ENCODE measurements around the gene WDR6.

The WDR6 gene

GRCh38 chr3:49054344-49054862 is 47.2 kb downstream of the WDR6 start:
- Histone ChIP-seq H3K4me3 (ENCODE audit: insufficient read depth in 1 of 2, low read depth in 1 of 2, low read length in 2 of 2) (no peak overlapping the region), H2BK12ac (ENCODE audit: low read length in 2 of 2) (no peak overlapping the region), H3K36me3 (ENCODE audit: control insufficient read depth in 1 of 2, insufficient read depth in 2 of 2, low read depth in 1 of 2, low read length in 2 of 2) (peaks cover 41 to 63% of the 10 kb centered on the region in 2 experiments), H3K18ac (ENCODE audit: low read depth in 1 of 2, low read length in 2 of 2) (peak overlapping the region in 1 of 2 experiments; percentile 19), H2AFZ (ENCODE audit: low read depth, low read length) (no peak overlapping the region), H2BK120ac (ENCODE audit: low read depth, low read length) (no peak overlapping the region), H3K14ac (ENCODE audit: low read length in 2 of 2) (no peak overlapping the region), H3K4me2 (ENCODE audit: low read length, poor library complexity, severe bottlenecking) (no peak overlapping the region), H2BK5ac (ENCODE audit: low read depth, low read length, poor library complexity, severe bottlenecking) (no peak overlapping the region), H3K79me1 (replicated peaks; ENCODE audit: low read length, poor library complexity, severe bottlenecking) (peaks cover 35% of the 10 kb centered on the region), H3K23ac (ENCODE audit: low read length in 2 of 2) (no peak overlapping the region), H4K8ac (ENCODE audit: low read length) (no peak overlapping the region), H2BK15ac (ENCODE audit: low read depth, poor library complexity, severe bottlenecking) (no peak overlapping the region), H3K27me3 (ENCODE audit: control insufficient read depth in 1 of 2, insufficient read depth in 1 of 2, low read length in 2 of 2) (no peaks in the 10 kb centered on the region), H3K4ac (ENCODE audit: low read depth in 1 of 2, low read length in 2 of 2) (no peak overlapping the region), H3K9ac (ENCODE audit: low read length) (no peak overlapping the region), H4K91ac (ENCODE audit: low read length) (no peak overlapping the region), H3K9me3 (ENCODE audit: control insufficient read depth, low read length) (no peaks in the 10 kb centered on the region), H3K4me1 (ENCODE audit: control insufficient read depth, insufficient read depth, low read depth, low read length) (no peaks in the 10 kb centered on the region), H2AK5ac (ENCODE audit: low read length, severe bottlenecking) (no peak overlapping the region), H3K27ac (ENCODE audit: low read length, poor library complexity, severe bottlenecking) (no peak overlapping the region)
- no CpG with 5 or more reads among the region's 2 CpGs for WGBS
- DNase-seq = peak; percentile 26

GRCh38 chr3:49057268-49057667 is 50.1 kb downstream of the WDR6 start:
- Histone ChIP-seq H3K18ac (ENCODE audit: low read depth in 1 of 2, low read length in 2 of 2) (no peak overlapping the region), H2AK5ac (ENCODE audit: low read length, severe bottlenecking) (no peak overlapping the region), H2BK12ac (ENCODE audit: low read length in 2 of 2) (no peak overlapping the region), H3K9me3 (ENCODE audit: control insufficient read depth, low read length) (no peaks in the 10 kb centered on the region), H3K23ac (ENCODE audit: low read length in 2 of 2) (no peak overlapping the region), H2BK120ac (ENCODE audit: low read depth, low read length) (no peak overlapping the region), H3K4ac (ENCODE audit: low read depth in 1 of 2, low read length in 2 of 2) (no peak overlapping the region), H3K4me1 (ENCODE audit: control insufficient read depth, insufficient read depth, low read depth, low read length) (no peaks in the 10 kb centered on the region), H2BK5ac (ENCODE audit: low read depth, low read length, poor library complexity, severe bottlenecking) (no peak overlapping the region), H3K9ac (ENCODE audit: low read length) (no peak overlapping the region), H3K14ac (ENCODE audit: low read length in 2 of 2) (no peak overlapping the region), H3K4me3 (ENCODE audit: insufficient read depth in 1 of 2, low read depth in 1 of 2, low read length in 2 of 2) (no peak overlapping the region), H3K4me2 (ENCODE audit: low read length, poor library complexity, severe bottlenecking) (no peak overlapping the region), H3K27ac (ENCODE audit: low read length, poor library complexity, severe bottlenecking) (no peak overlapping the region), H2BK15ac (ENCODE audit: low read depth, poor library complexity, severe bottlenecking) (no peak overlapping the region), H2AFZ (ENCODE audit: low read depth, low read length) (no peak overlapping the region), H4K91ac (ENCODE audit: low read length) (no peak overlapping the region), H3K79me1 (replicated peaks; ENCODE audit: low read length, poor library complexity, severe bottlenecking) (peaks cover 27% of the 10 kb centered on the region), H3K27me3 (ENCODE audit: control insufficient read depth in 1 of 2, insufficient read depth in 1 of 2, low read length in 2 of 2) (no peaks in the 10 kb centered on the region), H3K36me3 (ENCODE audit: control insufficient read depth in 1 of 2, insufficient read depth in 2 of 2, low read depth in 1 of 2, low read length in 2 of 2) (peaks cover 53 to 71% of the 10 kb centered on the region in 2 experiments), H4K8ac (ENCODE audit: low read length) (no peak overlapping the region)
- WGBS = 98% methylated on average over 10 of the region's 10 CpGs
- no peak for DNase-seq

- H3K23ac ChIP-seq (ENCODE audit: low read length in 2 of 2) = no peak overlapping the region
- no peak overlapping the region for H3K4ac ChIP-seq (ENCODE audit: low read depth in 1 of 2, low read length in 2 of 2)
- WGBS = 93% methylated on average over 7 of the region's 7 CpGs
- H3K9me3 ChIP-seq (ENCODE audit: control insufficient read depth, low read length) = no peaks in the 10 kb centered on the region
- no peak overlapping the region for H3K4me2 ChIP-seq (ENCODE audit: low read length, poor library complexity, severe bottlenecking)
- peak; percentile 13 for DNase-seq
- H2BK5ac ChIP-seq (ENCODE audit: low read depth, low read length, poor library complexity, severe bottlenecking) = no peak overlapping the region
- H2BK12ac ChIP-seq (ENCODE audit: low read length in 2 of 2) = no peak overlapping the region
- H2AK5ac ChIP-seq (ENCODE audit: low read length, severe bottlenecking) = no peak overlapping the region
- no peak overlapping the region for H4K8ac ChIP-seq (ENCODE audit: low read length)
- H3K4me1 ChIP-seq (ENCODE audit: control insufficient read depth, insufficient read depth, low read depth, low read length) = no peaks in the 10 kb centered on the region
- peaks cover 27% of the 10 kb centered on the region for H3K79me1 ChIP-seq (replicated peaks; ENCODE audit: low read length, poor library complexity, severe bottlenecking)
- H2BK15ac ChIP-seq (ENCODE audit: low read depth, poor library complexity, severe bottlenecking) = no peak overlapping the region
- H3K36me3 ChIP-seq (ENCODE audit: control insufficient read depth in 1 of 2, insufficient read depth in 2 of 2, low read depth in 1 of 2, low read length in 2 of 2) = peaks cover 52 to 71% of the 10 kb centered on the region in 2 experiments
- no peak overlapping the region for H3K4me3 ChIP-seq (ENCODE audit: insufficient read depth in 1 of 2, low read depth in 1 of 2, low read length in 2 of 2)
- H2AFZ ChIP-seq (ENCODE audit: low read depth, low read length) = no peak overlapping the region
- H3K27me3 ChIP-seq (ENCODE audit: control insufficient read depth in 1 of 2, insufficient read depth in 1 of 2, low read length in 2 of 2) = no peaks in the 10 kb centered on the region
- H3K27ac ChIP-seq (ENCODE audit: low read length, poor library complexity, severe bottlenecking) = peak overlapping the region; percentile 30
- no peak overlapping the region for H3K14ac ChIP-seq (ENCODE audit: low read length in 2 of 2)
- H3K9ac ChIP-seq (ENCODE audit: low read length) = no peak overlapping the region
- no peak overlapping the region for H3K18ac ChIP-seq (ENCODE audit: low read depth in 1 of 2, low read length in 2 of 2)
- H4K91ac ChIP-seq (ENCODE audit: low read length) = no peak overlapping the region
- no peak overlapping the region for H2BK120ac ChIP-seq (ENCODE audit: low read depth, low read length)
Observed at GRCh38 chr3:49058011-49058410, 50.8 kb downstream of the WDR6 start.

Small RNAs within 50 kb of the gene (small RNA-seq; reads per million reads assigned to genes)
- gene MIR191 (ENCODE audit: low read depth) (87,976 reads per million, percentile 100 among the genes with 10 or more reads in this experiment), gene MIR425 (ENCODE audit: low read depth) (2,434 reads per million, percentile 98 among the genes with 10 or more reads in this experiment)
